ENCODE results near the gene NCBP2L.

Gene NCBP2L

DNA sequence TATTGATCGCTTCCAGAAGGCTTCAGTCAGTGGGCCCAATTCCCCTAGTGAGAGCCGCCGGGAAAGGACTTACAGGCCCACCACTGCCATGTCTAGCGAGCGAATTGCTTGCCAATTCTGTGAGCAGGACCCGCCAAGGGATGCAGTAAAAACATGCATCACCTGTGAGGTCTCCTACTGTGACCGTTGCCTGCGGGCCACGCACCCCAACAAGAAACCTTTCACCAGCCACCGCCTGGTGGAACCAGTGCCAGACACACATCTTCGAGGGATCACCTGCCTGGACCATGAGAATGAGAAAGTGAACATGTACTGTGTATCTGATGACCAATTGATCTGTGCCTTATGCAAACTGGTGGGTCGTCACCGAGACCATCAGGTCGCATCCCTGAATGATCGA, 63.4 kb downstream of the NCBP2L start:
- TF ChIP-seq MAX (IDR thresholded peaks at IDR 0.05) = no peak
- TF ChIP-seq CEBPB (IDR thresholded peaks at IDR 0.05) = no peak
- no peak for TF ChIP-seq YY1 (IDR thresholded peaks at IDR 0.05; ENCODE audit: low read depth)
- no peak for TF ChIP-seq EGR1 (IDR thresholded peaks at IDR 0.05)
- no peak for TF ChIP-seq NFIC (IDR thresholded peaks at IDR 0.05)
- no peak for TF ChIP-seq ZBTB7A (IDR thresholded peaks at IDR 0.05; ENCODE audit: low read depth)
- no peak for TF ChIP-seq USF1 (IDR thresholded peaks at IDR 0.05)
- no peak for TF ChIP-seq FOXM1 (IDR thresholded peaks at IDR 0.05; ENCODE audit: borderline replicate concordance, low read depth)
- TF ChIP-seq TCF12 (IDR thresholded peaks at IDR 0.05; ENCODE audit: low read depth) = no peak
- TF ChIP-seq TEAD4 (IDR thresholded peaks at IDR 0.05) = no peak

GRCh38 chrX:107842715-107843400, 65.3 kb downstream of the NCBP2L start:
- no peak for TF ChIP-seq EP300 (IDR thresholded peaks at IDR 0.05; ENCODE audit: borderline replicate concordance)
